Activated CD8-positive, alpha-beta memory T cell treated with anti-CD3 and anti-CD28 coated beads for 48 hours (primary cell): ENCODE data around the gene RAD23B.

Experiments used
- DNase-seq, 3 experiments: peaks; one replicate each; pipeline ENCODE4 v3.0.0-alpha.2; 2020; ENCODE audit warnings: low read depth in 2 of 3, low spot score in 2 of 3

Gene RAD23B

DNA sequence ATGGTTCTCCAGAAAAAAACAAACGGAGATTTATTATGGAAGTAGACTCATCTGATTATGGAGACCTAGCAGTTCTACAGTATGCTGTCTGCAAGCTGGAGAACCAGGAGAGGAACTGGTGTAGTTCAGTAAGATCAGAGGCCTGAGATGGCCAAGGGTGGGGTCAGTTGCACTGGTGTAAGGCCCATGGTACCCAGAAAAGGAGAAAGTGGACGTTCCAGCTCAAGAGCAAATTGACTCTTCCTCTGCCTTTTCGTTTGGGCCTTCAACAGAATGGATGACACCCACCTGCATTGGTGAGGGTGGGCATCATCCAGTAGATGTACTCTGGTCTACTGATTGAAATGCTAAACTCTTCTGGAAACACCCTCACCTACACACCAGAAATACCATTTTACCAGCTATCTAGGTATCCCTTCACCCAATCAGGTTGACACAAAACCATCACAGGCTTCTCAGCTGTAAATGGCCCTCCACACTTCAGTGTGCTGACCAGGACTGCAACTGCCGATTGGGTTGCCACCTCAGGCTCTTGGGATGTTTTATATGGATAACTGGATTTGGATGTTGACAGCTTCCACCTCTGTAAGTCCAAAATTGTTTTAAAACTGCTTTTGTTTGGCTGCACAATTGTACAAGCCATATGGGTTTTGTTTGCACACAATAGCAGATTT lies 51.2 kb downstream of the RAD23B start:
- no peak for DNase-seq

DNA sequence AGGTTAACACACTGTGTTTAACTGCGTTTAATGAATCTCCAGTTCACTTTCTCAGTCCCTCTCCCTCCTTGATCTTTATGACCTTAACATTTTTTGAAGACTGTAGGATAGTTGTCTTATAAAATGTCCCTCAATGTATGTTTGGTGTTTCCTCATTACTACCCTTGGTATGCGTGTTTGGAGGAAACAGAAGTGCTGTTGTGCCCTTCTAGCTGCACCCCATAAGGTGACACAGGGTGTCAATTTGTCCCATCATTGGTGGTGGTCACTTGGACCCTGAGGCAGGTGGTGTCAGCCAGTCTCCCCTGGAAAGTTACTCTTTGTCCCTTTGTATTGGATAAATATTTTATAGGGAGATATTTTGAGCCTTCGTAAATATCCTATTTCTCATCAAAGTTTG lies 52.3 kb downstream of the RAD23B start:
- no peak for DNase-seq

DNA sequence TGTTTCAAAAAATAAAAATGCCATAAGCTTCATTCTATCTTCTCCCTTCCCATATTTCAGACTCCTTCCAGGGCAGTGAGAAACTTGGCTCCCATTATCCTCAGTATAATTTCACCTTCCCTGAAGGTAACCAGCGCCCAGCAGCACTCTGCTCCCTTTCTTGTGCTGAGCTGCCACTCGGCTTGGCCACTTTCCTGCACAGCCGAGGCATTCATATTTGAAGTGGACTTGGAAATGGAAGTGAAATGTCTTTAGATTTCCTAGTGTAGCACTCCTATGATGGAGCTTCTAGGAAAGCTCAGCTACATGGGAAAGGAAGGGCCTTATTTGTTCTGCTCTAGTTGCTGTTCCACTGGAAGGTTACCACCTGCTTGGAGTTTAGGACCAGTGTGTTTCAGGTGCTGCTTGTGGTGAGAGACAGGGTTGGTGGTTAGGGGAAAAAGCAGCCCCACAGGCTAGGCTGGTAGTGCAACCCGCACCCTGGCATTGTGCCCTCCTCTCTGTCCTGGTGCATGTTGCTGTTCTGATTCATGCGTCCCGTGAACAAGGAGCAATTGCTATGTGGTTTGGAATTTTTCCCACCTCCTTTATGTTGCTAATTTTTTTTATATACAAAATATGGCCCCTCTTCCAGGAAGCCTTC lies 53.8 kb downstream of the RAD23B start:
- no peak for DNase-seq

DNA sequence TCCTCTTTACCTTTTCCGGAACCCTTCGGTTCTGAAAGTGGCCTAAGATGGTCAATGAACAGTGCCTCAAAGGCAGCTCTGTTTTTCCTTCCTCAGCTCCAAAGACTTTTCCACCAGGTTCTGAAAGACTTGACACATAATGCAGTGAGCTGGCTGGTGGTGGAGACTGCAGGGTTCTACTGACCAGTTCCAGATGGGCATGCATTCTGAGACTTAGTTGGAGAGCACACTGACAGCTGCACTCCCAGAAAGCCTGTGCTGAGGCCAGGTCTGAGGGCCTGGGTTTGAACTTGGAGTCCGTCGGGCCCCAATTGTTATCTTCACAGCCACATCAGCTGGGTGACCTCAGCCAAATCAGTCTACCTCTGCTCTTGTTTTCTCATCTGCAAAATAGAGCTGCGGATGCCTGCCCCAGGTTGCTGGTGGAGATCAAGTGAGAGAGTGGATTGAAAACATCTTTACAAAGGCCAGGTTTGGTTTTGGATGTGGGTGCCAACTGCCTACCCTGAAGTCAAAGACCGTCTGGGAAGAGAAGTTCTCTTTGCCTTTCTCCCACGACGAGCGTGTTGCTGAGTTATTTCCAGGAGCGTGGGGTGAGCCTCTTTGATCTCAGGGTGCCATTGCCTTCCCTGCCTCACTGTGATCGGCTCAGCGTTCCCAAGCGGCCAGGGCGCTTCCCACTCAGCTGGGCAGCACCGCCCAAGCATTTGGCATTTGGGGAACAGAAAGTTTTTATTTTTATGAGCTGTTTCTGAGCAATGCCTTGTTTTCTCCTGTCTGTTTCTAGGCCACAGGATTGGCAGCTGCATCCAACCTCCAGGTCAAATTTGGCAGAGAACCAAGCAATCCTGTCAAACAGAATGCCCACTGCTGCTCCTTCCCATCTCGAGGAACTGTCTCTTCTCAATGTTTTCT lies 54.9 kb downstream of the RAD23B start:
- DNase-seq, result no peak

DNA sequence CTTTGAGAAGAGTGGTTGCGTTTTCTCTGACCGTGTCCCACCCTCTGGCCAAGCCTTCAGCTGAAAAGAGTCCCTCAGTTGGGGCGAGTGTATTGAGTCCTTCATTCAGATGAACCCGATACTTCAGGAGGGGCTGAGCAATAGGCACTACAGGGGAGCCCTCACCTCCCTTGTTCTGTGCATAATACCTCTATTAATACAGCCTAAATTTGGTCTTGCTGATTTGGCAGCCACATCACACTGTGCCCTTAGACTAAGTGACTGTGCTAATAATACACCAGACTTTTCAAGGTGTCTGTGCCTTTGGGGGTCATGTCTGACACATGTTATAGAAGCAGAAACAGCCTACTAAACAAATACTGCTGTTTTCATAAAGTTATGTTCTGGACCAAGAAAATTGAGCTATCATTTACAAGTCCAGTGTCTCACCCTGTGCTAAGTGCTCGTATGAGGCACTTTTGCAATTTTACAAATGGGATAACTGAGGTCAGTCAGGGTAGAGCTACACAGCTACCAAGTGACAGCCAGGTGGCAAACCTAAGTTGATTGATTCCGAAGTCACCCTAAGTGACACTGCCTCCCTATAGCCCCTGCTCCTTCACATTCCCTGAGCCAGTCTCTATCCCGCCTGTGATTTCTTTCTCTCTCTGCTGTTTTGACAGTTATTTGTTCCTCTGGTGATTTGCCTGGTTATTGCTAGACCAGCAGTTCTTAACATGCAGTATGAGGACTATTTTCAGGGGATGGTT lies 56.0 kb downstream of the RAD23B start:
- no peak for DNase-seq

DNA sequence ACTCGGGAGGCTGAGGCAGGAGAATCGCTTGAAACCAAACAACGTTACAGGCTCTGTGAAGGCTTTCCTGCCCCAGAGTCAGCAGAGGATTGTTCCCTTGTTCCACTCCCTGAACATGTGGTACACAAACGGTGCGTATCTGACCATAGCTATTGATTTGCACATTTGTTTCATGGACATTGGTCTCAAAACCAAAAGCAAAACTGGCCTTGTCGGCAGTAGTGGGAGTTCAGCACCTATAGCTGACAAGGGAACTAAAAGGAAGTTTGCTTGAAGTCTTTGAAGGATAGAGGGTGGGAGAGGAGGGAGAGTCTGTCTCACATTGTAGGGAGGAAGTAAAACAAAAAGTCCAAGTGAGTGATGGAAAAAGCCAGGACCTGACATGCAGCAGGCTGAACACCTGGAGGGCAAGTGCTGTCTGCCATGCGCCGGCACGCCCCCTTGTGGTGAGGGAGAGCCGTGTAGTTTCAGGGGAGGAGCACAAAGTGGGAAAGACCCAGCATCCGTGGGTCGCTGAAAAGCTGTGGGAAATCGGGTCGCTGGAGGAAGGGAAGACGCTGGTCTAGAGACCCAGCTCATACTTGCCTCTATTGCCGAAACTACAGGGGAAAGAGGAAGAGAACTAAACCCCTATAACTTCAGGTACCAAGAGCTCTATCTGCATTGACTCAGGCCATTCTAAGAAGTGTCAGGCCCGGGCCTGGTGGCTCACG lies 58.0 kb downstream of the RAD23B start:
- peak; percentile 44 to 85 (median 82) for DNase-seq

DNA sequence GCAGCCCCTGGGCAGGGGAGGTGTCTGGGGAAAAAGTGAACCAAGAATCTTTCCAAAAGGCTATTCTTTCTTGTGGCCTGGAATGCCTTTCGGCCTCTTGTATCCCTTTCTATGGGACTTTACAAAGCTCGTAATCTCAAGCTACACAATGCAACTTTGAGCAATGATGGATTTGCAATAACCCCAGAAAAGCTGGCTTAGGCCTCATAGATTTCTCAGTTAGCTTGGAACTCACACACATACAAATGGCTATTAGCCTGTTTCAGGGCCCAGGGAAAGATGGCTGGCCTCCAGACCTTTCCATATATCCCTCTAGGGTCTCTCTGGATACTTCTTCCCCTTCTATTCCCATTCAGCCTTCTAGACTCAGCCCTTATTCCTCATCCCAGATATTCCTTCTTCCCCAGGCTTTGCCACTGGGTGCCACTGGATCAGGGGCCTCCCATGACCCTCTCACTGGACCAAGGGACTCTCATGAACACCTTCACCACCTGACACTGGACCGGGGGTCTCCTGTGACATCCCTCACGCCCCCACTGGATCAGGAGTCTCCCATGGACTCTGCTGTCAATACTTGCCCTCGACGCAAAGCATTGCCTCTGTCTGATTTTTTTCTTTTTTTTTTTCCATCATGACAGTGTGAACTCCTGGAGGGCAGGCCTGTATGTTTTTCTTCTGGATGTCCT lies 59.5 kb downstream of the RAD23B start:
- no peak for DNase-seq

DNA sequence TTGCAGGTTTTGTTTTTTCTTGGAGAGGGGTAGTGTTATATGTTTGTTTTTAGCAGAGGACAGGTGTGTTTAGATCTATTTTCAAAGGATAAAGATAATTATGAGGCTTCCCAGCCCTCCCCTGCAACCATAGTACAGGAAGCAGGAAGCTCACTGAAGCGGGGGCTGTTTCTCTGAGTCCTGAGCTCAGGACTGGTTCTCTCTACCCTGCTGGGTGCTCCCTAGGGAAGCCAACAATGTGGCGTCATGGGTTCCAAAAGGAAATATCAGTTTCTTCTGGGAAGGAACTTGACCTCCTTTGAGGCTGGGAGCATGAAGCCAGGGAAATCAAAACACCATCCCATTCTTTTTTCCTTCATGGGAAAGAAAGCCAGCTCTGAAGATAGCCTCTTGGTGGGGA lies 62.2 kb downstream of the RAD23B start:
- DNase-seq, result no peak

DNA sequence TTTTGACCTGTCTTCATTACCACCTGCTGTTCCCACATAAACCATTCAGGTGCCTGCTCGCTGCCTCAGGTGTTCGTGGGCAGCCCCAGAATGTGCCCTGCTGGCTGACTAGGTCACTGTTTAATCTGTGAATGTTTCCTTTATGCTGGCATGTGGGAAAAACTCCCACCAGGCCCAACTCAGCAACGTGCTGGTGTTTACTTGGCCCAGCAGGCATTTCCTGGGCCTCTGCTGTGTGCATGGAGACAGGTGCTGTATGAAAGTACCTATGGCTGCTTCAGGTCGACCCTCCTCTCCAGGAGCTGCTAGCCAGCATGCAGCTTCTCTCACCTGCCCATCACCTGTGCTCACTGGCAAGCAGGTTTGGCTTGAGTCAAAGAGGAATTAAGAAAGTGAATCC lies 65.8 kb downstream of the RAD23B start:
- no peak for DNase-seq

DNA sequence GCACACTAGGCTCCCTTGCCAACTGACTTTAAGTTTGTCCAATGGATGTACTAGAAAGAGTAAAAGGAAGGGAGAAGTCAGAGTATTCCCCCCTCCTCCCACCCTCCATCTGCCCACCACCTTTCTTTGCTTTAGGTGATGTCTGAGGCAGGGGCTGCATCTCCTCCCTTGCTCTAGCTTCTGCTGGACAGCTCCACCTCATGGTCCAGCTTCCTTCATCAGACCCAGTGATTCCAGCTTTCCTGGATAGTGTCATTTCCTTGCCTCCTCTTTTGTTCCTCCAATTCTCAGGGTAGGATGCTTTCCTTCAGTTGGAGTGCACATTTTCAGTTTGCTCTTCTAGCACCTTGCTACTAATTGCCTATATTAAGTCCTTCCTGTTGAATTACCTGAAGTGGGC lies 67.4 kb downstream of the RAD23B start:
- DNase-seq, result no peak

DNA sequence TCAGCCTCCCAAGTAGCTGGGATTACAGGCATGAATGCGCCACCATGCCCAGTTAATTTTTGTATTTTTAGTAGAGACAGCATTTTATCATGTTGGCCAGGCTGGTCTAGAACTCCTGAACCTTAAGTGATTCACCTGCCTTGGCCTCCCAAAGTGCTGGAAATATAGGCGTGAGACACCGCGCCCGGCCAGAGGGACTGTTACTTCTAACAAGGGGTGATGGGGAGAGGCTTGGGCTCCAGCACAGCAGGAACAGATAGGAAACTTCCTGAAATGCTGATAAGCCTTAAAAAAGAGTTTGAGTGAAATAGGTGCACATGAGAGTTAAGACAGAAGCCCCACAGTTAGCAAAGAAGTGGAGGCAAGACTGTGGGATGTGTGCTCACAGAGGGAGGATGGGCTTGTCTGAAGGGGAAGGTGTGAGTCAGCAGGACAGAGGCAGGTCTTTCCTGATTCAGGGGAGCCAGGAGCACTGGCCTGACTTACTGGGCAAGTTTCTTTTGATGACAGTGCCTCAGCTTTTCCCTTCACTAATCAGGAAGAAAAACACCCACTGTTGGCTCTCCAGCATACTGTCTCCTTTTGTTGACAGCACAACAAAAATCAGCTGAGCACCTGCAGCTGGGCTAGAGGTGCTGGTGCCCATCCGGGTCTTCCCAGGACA lies 68.4 kb downstream of the RAD23B start:
- no peak for DNase-seq

DNA sequence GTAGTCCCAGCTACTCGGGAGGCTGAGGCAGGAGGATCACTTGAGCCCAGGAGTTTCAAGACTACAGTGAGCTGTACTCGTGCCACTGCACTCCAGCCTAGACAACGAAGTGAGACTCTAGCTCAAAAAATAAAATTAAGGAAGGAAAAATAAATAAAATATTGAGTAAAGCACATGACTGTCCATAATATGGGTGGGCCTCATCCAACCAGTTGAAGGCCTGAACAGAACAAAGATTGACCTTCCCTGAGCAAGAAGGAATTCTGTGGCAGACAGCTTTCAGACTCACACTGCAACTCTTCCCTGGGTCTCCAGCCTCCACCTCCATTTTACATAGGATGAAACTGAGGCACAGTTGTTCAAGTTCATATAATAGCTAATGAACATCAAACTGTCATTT lies 72.3 kb downstream of the RAD23B start:
- no peak for DNase-seq

DNA sequence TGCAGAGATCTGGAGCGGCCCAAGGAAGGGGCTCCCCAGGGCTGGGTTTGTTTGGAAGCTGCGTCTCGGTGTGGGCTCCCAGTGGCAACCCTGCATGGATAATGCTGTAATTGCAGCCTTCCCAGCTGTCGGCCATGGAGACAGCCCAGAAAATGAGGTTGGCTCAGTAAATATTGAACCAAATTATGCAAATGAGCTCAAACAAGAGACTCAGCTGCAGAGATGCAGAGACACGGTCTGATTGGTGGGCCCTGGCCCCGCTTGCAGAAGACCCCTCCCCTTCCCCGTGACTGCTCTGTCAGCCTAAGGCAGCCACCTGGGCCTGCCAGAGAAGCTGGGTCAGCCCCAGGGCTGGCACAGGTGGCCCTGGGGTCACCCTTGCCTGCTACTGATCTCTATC lies 75.9 kb downstream of the RAD23B start:
- DNase-seq, result no peak

DNA sequence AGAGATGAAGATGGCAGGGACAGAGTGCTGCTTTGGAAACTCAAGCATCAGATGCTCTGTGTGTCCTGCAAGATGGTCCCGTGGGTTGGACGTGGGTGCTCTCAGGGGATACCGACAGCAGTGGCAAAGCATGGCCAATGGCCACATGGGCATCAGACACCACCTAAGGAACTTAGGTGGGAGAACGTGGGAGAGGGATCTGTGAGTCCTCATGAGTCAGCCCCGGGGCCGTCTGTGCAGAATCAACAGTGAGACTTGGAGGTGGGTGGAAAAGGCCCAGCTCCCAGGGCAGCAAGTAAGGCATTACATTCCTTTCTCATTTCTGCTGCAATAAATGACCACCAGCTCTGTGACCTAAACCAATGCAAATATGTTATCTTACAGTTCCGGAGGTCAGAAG lies 77.0 kb downstream of the RAD23B start:
- DNase-seq, result no peak

DNA sequence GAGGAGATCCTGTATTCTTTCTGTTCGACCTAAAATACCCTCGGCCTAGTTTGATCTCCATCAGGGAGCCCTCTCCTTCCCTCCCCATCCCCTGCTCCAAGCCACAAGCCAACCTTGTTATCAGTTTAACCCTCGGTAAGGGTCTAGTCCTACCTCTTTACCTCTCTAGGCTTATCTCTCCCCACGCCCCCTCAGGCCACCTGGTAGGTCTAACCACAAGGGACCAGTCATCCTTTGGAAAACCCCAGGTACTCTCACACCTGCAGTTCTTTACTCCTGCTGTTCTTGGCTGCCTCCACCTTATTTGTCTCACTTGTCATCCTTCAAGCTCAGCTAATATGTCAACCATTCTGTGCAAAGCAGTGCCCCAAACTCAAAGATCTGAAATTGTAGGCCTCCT lies 78.7 kb downstream of the RAD23B start:
- no peak for DNase-seq

DNA sequence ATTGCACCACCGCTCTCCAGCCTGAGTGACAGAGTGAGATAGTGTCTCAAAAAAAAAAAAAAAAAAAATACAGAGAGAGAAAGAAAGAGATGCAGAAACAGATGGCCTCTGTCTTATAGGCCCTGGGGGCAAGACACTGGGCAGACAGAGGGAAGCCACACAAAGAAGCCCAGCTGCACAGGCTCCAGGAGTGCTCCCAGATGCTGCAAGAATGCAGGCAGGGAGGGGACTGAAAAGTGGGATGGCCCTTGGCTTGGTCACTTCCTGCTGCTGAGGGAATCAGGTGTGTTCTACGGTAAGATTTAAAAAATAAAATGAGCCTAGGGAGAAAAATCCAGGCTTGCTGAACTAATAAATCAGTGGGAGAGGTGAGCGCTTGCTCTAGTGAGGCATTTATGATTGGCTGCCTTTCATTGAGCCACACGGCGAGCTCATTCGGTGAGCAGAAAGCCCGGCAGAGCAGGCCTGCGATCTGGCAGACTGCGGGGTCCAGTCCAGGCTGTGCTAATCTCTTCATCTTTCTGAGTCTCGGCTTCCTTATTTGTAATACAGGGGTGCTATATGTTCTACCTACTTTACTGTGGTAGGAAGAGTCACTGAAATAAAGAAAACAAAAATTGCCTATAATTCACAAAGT lies 80.6 kb downstream of the RAD23B start:
- no peak for DNase-seq

DNA sequence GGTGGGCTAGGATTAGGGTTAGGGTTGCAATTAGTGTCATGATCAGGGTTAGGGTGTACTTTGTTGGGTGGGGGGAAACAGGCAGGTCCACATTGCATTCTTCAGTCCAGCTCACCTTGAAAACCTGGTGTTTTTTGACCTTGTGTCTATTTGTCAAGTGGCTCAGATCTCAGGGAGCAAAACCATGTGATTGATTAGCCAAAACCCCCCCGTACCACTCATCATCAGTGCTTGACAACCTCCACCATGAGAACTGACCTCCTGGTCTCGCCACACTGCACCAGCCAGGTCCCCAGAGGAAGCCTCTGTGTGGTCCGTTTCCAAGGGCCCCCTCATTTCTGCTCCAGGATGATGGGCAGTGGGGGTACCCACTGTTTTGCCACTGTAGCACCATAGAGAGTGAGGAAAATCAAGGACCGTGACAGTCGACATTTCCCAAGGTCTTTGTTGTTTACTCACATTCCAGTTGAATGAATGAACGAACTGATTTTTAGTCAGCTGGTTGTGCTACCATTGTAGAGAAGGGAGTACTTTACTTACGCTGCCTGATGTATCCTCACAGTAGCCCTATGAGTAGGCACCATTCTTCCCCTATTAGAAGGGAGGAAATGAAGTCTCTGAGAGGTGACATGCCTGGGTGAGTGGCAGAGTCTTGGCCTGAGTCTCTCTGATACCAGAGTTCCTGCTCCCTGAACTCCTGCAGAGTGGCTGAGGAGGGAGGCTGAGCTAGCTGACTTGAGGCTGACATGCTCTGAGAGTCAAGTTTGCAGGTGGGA lies 84.8 kb downstream of the RAD23B start:
- DNase-seq, result no peak

DNA sequence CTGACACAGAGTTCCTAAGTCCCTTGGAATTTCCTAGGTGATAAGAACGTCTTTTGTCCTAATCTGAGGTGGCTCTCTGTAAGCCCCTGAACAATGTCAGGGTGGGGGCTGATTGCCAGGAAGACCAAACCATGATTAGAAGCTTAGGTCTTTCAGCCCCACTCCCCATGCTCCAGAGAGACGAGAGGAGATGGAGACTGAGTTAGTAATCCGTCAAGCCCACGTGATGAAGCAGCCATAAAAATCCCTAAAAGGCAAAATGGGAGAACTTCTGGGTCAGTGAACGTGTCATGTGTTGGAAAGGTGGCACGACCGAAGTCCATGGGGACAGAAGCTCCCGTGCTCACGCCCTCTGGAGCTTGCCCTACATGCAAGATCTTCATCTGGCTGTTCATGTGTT lies 85.6 kb downstream of the RAD23B start:
- no peak for DNase-seq
